Measurements from ENCODE around the gene POLR1H.
"Not testable (repeated sequence)": the region's sequence is repeated elsewhere in the genome, so short reads cannot be mapped to it uniquely, and the experiment has no call there.

The POLR1H gene, protein sequence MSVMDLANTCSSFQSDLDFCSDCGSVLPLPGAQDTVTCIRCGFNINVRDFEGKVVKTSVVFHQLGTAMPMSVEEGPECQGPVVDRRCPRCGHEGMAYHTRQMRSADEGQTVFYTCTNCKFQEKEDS

DNA sequence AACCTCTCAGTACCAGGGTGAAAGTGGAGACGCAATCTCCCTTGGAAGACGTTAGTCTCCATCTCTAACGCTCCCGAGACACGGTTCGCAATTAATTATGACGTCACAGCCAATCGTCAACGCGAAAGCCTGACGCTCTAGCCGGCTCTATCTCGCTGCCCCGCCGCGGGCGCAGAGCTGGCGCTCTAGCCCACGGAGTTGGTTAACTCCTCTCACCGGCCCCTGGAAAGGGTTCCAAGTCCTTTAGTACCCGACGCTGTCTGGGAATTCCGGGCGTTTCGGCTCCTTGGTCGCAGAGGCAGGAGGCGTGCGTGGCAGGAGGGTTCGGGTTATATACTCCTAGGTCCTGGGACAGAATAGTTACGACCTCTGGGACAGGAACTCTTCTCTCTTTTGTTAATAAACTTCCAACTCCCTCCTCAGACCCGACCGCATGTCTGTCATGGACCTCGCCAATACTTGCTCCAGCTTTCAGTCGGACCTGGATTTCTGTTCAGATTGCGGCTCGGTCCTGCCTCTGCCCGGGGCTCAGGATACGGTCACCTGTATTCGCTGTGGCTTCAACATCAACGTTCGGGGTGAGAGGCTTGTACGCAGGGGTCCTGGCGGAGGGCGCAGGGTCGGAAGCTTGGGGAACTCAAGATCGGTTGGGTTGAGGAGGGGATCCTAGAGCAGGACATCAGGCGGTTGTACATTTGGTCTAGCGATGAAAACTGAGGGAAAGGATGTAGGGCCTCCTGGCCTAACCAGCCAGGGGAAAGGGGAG lies at the start of gene POLR1H:
Gene POLR1H (plus strand): TSS at position 174 of the 766 bp plus-strand sequence. CDS start 260 bp downstream, at position 434.
- DNase-seq: peak; percentile 93 to 96

DNA sequence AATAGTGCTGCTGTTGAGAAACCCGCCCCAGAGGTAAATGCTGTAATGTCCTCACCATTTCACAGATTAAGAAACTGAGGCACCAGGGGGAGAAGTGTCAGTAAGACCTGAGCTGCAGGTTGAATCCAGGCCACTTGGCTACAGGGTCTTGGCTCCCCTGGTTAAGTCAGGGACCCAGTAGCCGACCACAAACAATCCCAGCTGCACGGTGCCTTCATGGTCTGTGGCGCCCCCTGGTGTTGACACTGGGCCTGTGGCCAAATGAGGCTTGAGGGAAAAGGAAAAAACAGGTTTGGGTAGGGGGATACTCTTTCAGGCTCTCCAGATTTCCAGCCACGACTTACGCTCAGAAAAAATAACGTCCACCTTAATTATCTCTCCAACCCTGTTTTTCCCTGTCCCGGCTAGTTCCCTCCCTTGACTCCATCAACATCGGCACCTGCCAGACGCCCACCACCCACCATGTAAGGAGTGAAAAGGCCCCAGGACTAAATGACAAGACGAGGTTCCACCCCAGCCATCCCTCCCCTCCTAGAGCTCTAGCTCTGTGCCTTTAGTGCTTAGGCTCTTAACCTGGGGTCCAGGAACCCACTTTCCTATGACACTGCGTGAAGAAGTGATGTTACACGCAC lies 47.7 kb upstream of the POLR1H start:
- DNase-seq: no peak

DNA sequence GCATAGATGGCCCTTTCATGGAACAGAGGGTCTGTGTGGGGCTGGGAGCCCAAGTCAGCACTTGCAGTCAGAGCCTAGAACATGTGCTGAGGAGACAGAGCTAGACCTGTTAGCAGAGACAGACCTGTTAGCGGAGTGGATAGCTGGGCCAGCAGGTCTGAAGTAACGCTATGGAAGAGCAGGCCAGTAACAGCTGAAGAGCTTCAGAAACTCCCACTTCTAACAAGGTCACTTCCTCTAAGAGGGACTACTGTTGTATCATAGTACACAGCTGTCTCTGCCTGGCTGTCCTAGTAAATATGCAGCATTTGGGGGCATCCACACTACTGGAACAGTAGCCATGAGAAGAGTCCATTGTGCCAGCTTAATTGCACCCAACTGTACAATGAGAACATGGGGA lies 41.2 kb upstream of the POLR1H start:
- DNase-seq: no peak

DNA sequence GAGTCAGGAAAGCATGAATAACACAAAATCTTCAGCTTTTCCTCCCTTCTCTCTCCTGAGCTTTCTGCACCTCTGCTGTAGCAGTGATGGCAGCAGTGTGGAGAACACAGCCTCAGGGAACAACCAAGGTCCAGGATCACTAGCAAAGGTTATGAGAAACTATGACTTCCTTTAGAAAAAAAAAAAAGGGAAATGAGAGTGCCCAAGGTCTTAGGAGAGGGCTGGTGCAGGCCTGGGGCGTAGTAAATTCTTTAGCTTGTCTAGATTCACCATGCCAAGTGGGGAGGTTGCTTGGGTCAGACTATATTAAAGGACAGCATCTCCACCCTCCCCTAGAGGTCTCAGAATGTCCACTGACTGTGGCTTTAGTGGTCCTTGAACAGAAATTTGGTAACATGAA lies 40.4 kb upstream of the POLR1H start:
- DNase-seq: no peak

DNA sequence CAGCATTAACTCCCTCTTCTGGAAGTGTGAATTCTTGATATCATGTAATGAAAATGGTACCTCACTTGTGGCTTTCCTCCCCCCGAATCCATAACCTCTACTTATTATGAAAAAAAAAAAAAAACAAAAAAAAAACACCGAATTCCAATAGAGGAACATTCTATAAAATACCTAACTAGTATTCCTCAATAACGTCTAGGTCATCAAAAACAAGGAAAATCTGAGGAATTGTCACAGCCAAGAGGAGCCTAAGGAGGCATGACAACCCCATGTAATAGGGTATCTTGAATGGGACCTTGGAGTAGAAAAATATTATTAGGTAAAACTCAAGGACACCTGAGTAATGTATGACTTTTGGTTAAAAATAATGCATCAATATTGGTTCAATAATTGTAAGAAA lies 38.9 kb upstream of the POLR1H start:
- DNase-seq: no peak

DNA sequence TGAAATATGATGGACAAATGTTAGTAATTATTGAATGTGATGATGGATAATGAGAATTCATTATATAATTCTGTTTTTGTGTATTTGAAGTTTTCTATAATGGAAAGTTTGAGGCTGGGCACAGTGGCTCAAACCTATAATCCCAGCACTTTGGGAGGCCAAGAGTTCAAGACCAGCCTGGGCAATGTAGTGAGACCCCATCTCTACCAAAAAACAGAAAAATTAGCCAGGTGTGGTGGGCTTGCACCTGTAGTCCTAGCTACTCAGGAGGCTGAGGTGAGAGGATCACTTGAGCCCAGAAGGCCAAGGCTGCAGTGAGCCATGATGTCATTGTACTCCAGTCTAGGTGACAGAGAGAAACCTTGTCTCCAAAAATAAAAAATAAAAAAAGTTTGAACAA lies 38.4 kb upstream of the POLR1H start:
- DNase-seq: not testable (repeated sequence)

DNA sequence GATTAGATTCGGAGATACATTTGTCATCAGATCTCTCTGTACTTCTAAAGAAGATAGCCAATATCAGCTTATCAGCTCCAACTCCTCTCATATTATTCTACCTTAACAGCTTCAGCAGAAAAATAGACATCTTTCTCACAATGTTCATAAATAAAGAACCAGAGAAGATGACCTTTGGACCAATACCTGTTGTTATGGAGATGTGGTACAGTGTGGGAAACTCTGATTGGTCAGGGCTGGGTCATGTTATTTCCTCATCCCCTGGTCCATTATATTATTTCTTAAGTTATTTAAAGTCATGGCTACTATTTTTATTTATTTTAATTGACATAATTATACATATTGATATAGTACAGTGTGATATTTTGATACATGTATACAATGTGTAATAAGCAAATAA lies 35.9 kb upstream of the POLR1H start:
- no peak for DNase-seq

DNA sequence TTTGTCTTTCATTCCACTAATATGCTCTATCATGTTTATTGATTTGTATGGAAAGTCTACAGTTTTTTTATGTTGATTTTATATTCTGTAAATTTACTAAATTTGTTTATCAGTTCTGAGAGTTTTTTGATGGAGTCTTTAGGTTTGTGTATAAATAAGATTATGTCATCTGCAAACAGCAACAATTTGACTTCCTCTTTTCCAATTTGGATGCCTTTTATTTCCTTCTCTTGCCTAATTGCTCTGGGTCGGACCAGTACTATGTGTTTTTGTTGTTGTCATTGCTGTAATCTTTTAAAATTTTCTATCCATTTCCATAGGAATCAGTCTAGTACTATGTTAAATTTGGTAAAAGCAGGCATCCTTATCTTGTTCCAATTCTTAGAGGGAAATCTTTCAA lies 31.5 kb upstream of the POLR1H start:
- DNase-seq: no peak

DNA sequence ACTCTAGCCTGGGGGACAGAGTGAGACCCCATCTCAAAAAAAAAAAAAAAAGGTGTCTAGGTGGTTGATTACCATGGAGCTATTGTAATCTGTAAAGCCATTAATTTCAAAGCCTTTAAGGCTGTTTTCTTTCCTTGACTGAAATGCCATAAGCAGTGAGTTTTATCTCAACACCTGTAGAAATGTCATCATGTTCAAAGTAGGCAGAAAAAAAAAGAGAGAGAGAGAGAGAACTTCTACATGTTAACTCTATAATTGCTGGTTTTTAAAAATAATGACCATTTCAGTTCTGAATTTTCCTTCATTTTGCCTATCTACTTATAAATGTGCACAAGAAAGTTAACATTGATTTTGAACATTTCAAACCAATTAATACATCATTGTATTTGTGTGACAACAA lies 29.7 kb upstream of the POLR1H start:
- DNase-seq: no peak

DNA sequence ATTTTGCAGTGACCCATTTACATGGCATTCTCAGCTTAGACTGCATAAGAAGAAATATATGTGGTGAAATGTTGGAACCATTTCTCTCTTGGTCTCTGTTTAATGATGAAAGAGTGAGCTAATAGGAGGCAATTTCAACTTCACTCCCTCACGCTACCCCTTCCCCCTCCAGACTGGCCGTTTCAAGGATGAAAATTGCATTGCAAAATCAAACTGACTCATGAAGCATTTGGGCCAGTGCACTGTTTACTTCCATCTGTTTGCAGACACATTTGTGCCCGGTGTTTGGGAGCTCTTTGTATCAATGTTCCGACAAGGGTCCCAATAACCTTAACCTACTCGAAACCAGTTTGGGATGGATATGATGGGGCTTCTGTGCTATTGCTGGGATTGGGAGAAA lies 27.6 kb upstream of the POLR1H start:
- DNase-seq: not testable (repeated sequence)

DNA sequence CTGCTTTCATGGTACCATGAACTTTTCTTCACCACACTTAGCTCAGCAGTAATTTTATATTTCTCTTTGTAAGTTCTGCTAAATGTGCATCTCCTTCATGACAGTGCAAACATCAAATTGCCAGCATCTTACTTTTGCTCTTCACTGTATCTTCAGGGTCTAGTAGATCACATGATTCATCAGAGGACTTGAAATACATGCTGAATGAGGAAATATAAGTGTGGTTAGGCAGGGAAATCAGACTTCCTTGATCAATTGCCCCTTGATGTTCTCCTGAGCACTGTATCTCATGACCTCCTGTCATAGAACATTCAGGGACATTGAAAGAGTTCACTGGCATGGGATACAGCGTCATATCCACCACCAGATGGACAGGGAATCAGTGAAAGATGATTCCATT lies 25.3 kb upstream of the POLR1H start:
- no peak for DNase-seq

DNA sequence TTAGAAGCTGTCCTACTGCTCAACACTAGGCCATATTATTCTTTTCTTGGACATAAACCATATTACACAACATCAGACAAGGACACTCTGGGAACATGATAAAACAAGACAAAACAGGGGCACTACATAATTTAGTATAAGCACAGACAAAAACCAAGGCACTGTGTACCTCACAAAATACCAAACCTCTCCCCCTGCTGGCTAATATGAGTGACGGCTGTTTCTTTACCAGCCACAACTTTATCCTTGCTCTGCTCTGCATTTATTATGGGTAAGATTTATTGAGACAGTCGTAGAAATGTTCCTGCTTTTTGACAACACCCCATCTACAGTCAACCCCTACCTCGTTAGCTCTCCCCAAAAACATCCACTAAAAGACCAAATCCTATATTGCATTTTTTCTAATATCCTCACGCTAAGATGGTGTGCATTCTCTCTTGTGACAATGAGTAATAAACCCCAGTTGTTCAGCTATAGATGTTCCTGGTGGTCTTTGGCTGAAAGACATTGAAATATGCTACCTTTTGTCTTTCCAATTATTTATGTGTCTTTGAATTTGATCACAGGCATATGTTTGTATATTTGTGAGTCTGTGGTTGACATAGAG lies 23.8 kb upstream of the POLR1H start:
- DNase-seq: peak in 1 of 2 experiments; percentile 44

DNA sequence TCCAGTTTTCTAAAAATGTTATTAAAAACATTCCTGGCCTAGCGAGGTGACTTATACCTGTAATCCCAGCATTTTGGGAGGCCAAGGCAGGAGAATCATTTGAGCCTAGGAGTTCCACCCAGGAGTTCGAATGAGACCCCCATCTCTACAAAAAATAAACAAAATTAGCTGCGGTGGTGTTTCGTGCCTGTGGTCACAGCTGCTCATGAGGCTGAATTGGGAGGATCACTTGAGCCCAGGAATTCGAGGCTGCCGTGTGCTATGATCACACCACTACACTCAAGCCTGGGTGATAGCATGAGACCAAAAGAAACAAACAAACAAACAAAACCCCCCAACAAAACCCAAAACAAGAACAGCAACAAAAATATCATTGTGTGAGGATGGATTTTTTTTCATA lies 19.8 kb upstream of the POLR1H start:
- DNase-seq: no peak

DNA sequence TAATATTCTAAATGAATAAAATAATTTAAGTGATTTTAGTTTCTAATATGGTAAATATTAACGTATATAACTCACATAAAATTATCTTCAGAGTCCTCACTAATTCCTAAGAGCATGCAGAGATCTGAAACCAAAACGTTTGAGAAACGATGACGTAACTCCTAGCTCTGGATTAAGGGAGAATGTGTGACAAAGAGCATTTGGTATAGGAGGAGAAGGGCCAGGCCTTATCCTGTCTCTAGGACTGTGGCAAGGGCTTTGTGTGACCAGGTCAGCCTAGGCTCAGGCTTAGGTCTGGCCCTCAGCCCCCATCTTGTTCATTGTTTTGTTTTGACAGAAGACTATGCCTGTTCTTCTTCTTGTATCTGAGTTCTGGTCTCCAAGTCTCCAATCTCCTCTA lies 19.2 kb upstream of the POLR1H start:
- no peak for DNase-seq

DNA sequence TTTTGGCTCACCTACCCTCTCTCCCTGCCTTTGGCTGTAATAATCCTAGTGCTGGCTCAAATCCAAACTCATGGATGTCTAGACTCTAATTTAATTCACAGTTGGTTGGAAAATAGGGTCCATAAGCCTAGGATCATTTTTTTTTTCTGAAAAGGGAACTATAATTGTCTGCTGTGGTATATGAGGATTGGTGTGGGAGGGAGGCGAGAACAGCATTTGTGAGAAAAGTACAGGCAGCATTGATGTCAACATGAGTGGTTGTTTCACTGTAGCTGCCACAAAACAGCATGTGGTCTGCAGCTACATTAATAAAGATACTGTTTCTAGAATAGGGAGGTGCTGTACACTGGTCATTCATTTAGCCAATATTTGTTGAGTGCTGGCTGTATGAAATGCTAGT lies 18.6 kb upstream of the POLR1H start:
- DNase-seq: no peak

DNA sequence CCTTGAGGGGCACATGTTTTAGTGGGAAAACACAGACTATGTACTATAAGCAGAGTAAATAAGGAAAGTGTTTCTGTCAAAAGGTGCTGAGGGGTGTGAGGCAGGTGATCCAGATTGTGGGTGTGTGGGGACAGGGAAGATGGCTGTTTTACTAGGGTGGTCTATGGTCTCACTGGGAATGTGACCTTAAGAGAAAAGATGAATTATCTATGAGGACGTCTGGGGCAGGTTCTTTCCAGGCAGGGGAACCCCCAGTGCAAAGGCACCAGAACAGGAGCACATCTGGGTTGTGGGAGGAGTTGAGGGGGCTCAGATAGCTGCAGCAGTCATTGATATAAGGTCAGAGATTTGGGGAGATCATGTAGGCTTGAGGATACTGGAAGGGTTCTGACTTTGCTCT lies 18.2 kb upstream of the POLR1H start:
- DNase-seq: no peak

DNA sequence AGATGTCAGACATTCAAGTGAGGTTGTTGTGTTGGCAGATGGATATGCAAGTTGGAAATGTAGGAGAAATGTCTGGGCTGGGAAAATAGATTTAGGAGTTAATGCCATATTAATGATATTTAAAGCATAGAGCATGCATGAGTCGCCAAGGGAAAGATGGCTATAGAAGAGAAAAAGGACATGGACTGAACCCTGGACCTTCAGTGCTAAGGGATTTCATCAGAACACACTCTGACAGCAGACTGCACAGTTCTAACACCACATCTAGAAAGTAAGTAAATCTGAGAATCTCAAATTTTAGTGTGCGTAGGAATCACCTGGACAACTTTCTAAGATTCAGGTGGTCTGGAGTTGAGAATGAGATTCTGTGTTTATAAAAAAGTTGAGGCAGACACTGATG lies 17.3 kb upstream of the POLR1H start:
- DNase-seq: no peak

DNA sequence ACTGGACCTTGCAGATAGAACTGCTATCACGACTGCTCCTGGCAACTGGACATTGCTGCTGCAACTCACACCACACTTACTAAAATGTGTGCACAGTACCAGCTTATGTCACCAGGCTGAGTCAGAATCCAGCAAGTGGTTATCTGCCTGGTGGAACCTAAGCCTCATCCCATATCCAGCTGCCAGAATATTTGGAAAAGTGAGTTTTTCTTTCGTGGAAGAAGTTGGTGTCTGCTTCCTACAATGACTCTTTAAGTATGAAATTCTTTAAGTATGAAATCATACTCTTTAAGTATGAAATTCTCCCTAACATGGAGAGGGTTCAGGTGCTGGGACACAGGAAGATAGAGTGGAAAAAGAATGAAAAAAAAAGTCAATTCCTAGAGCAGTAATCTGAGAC lies 16.4 kb upstream of the POLR1H start:
- DNase-seq: no peak

DNA sequence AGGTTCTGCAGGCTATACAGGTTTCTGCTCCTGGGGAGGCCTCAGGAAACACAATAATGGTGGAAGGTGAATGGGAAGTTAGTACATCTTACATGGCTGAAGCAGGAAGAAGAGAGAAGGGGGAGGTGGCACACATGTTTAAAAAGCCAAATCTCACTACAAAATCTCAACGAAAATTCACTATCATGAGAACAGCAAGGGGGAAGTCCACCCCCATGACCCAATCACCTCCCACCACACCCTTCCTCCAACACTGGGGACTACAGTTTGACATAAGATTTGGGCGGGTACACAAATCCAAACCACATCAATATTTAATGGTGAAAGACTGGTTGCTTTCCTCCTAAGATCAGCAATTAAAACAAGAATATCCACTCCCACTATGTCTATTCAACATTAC lies 13.8 kb upstream of the POLR1H start:
- DNase-seq: no peak

DNA sequence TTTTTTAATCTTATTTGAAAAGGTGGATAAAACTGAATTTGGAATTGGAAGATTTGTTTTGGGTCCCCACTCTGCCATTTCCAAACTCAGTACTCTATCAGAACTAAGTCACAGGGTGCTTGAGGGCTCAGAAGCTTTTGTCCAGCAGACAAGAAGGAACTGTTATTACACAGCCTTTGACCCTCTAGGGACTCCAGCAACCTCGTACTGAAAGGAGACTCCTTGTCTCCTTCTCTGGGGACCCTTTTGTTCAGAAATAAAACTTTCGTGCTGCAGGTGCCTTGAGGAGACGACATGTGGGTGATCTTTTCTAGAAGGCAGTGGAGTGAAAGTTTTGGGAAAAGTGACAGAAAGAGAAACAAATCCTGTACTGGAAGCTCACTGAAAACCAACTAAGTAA lies 7.4 kb upstream of the POLR1H start:
- DNase-seq: no peak

DNA sequence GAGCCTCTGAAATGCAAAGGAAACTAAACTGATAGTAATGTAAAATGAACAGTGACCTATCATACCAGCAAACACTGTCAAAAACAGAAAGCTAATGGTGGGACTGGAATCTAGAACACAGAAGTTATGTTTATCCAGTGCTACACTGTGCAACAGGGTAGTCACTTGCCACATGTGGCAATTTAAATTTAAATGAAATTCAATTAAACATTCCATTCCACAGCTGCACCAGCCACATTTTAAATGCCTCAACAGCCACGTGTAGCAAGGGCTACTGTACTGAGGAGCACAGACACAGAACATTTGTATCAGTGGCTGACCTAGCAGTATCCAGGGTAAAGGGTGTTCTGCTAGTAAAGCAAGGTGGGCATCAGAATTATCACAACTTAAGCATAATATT lies 5.6 kb upstream of the POLR1H start:
- no peak for DNase-seq

DNA sequence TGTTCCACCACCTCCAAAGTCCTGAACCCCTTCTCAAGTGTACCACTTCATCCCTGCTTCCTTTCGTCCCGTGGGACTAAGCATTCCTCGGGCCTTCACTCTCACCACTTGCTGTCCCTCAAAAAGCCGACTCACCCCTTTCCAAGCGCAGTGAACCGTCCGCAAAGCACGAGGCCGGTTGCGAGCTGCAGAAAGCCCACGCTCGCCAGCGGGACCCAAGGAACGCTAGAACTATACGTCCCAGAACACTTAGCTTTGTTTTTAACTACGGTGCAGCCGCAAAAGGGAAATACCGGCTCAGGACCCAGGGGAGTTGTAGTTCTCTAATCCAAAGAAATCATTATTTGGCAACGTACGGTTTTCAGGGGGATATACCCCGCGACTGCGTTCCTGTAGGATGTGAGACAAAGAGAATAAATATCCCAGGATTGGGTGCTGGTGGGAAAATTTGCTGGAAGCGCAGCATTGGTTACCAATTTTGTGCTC lies 416 bp upstream of the POLR1H start:
- DNase-seq: no peak

DNA sequence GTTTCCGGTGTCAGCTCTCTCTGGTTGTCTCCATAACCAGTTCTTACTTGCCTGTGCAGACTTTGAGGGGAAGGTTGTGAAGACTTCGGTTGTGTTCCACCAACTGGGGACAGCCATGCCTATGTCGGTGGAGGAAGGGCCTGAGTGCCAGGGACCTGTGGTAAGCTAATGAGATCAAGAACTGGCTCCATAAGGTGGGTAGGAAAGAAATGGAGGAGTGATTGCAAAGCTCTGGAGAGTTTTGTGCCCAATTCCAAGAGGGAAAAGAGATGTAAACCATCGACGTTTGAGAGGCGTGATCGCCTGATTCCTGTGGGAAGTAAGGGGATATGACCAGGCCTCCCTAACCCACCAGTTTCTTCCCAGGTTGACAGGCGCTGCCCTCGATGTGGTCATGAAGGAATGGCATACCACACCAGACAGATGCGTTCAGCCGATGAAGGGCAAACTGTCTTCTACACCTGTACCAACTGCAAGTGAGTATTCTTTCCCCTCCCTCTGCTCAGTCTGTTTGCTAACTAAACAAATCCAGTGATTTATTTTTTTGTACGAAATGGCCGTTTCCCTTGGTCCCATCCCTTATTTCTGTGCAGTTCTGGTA lies 893 bp downstream of the POLR1H start:
- peak in 1 of 2 experiments; percentile 47 for DNase-seq
